ENCODE data around the gene TNIP1.

Gene TNIP1

DNA sequence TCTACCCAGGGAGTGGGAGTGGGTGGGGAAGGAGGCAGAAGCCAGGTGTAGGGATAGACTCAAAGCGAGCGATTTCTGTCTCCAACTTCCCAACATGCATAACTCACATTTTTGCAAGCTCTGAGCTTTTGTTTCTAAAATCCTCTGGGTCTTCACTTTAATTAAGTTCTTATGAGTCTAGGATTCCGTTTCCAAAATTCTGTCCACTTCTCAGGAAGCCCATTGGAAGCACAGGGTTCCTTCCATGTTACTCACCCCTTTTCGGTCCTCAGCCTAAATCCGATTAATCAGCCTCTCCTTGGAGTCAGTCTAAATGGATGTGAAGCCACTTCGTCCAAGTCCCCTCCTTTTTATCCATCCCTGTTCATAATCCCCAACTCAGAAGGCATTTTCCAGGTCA is 59.1 kb downstream of the TNIP1 start:
- DNase-seq, result no peak
- no peak overlapping the region for H3K4me3 ChIP-seq (ENCODE audit: low read depth, low read length)
- no peaks in the 10 kb centered on the region for H3K4me1 ChIP-seq
- H3K9me3 ChIP-seq, result no peaks in the 10 kb centered on the region
- H3K36me3 ChIP-seq, result no peaks in the 10 kb centered on the region
- TF ChIP-seq CTCF (IDR thresholded peaks at IDR 0.05; ENCODE audit: low read depth, low read length), result no peak
- no peaks in the 10 kb centered on the region for H3K27me3 ChIP-seq

- no peaks in the 10 kb centered on the region for H3K36me3 ChIP-seq
- TF ChIP-seq CTCF (IDR thresholded peaks at IDR 0.05; ENCODE audit: low read depth, low read length), result no peak
- no peaks in the 10 kb centered on the region for H3K4me1 ChIP-seq
- no peaks in the 10 kb centered on the region for H3K9me3 ChIP-seq
- H3K4me3 ChIP-seq (ENCODE audit: low read depth, low read length), result peak within 1 kb of the TSS; percentile 77
- no peaks in the 10 kb centered on the region for H3K27me3 ChIP-seq
- peak; percentile 86 for DNase-seq
Observed at GRCh38 chr5:151020304-151021110, 60.3 kb downstream of the TNIP1 start, which contains the start of gene GPX3. GPX3 (plus strand) TSS chr5:151020591; CDS start chr5:151020655, 64 bp downstream.

DNA sequence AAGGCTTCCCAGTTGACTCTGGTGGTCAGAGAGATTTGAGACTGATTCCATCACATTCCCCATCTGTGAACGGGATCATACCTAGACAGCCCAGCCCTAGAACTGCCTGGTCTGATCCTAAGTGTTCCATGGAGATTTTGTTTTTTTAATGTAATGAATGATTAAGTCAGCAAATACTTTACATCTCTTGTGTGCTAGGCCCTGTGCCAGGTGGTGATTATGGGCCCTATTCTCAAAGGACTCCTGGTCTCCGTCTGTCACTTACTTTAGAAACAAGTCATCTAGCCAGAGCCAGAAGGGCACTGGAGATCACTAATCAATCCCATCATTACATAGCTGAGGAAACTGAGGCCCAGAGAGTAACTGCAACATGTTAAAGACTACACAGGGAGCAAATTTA is 61.5 kb downstream of the TNIP1 start:
- DNase-seq, result no peak
- H3K4me3 ChIP-seq (ENCODE audit: low read depth, low read length), result no peak overlapping the region
- no peaks in the 10 kb centered on the region for H3K36me3 ChIP-seq
- no peaks in the 10 kb centered on the region for H3K4me1 ChIP-seq
- H3K9me3 ChIP-seq, result no peaks in the 10 kb centered on the region
- no peak for TF ChIP-seq CTCF (IDR thresholded peaks at IDR 0.05; ENCODE audit: low read depth, low read length)
- H3K27me3 ChIP-seq, result no peaks in the 10 kb centered on the region

DNA sequence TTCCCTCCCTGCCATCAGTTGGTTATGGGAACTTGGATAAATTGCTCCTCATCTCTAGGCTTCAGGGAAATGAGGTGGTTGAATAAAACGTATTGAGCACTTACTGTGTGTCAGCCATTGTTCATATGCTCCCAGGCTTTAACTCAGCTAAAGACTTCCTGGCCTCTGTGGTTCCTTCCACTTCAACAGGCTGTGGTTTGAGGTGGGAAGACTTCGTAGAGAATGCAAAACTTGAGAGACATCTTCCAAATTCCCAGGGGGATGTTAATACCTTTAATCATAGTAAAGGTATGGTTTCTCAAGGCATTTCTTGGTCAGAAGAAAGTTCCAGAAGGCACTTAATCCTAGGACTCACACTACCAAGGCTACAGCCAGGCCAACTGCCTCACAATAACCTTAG is 62.0 kb downstream of the TNIP1 start:
- H3K9me3 ChIP-seq, result no peaks in the 10 kb centered on the region

DNA sequence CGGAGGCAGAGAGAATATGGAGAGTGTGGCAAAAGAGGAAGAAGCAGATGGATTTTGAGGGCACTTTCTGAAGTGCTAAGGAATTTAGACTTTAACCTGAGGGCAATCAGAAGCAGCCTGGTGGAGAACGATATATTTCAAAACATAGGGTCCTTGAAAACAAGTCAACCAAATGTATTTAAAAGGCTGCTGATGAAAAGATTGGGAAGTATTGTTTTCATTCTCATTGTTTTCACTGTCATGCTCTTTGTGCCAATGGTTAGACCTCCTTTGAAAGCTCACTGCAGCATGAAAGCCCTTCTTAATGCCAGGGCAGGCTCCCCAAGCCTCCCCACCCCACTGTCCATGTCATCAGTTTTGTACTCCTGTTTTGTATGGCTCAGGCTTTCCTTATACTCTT is 62.9 kb downstream of the TNIP1 start:
- Histone ChIP-seq H3K27me3 (no peaks in the 10 kb centered on the region), H3K9me3 (no peaks in the 10 kb centered on the region), H3K36me3 (no peaks in the 10 kb centered on the region), H3K4me3 (ENCODE audit: low read depth, low read length) (no peak overlapping the region), H3K4me1 (no peaks in the 10 kb centered on the region)
- no peak for TF ChIP-seq CTCF (IDR thresholded peaks at IDR 0.05; ENCODE audit: low read depth, low read length)
- no peak for DNase-seq

More for the DNA sequence above, 62.0 kb downstream of the TNIP1 start:
- no peak for DNase-seq
- no peaks in the 10 kb centered on the region for H3K36me3 ChIP-seq
- H3K27me3 ChIP-seq, result no peaks in the 10 kb centered on the region
- no peak overlapping the region for H3K4me3 ChIP-seq (ENCODE audit: low read depth, low read length)
- no peak for TF ChIP-seq CTCF (IDR thresholded peaks at IDR 0.05; ENCODE audit: low read depth, low read length)
- no peaks in the 10 kb centered on the region for H3K4me1 ChIP-seq

DNA sequence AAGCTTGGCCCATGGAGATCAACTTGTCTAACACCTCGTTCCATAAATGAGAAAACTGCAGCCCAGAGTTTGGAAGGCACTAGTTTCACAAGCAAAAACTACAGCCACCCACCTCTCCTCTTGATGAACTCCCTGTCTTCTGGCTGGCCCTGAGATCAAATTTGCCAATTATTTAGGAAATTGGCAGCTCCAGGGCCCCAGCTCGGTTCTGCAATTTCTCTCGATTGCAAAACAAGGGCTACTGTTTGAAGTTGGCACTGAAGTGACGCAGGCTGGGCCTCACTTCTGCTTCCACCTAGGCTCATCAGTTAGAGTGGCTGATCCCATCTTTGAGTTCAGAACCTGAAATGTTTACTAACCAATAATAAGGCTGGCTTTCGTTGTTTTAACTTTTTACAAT is 64.1 kb downstream of the TNIP1 start:
- Histone ChIP-seq H3K9me3 (no peaks in the 10 kb centered on the region), H3K36me3 (no peaks in the 10 kb centered on the region), H3K4me3 (ENCODE audit: low read depth, low read length) (no peak overlapping the region), H3K27me3 (no peaks in the 10 kb centered on the region), H3K4me1 (no peaks in the 10 kb centered on the region)
- no peak for TF ChIP-seq CTCF (IDR thresholded peaks at IDR 0.05; ENCODE audit: low read depth, low read length)
- DNase-seq, result no peak
